Caki2 (cell line): ENCODE results near the gene NDOR1. TPM values are rescaled to one million over a fixed set of nuclear protein-coding genes. Genes with fewer than 3 reads are reported as not detected.

Experiments used
- DNase-seq: peaks from one replicate; pipeline ENCODE4 v3.0.0-alpha.2; 2015; ENCODE audit warnings: low read depth
- in situ Hi-C: cut with HindIII; loops from 2 replicates; pipeline ENCODE4 v1.10.0; 2016; ENCODE audit warnings: low sequenced_read_pairs, low pct_unique_long_range_greater_than_20kb, mixed read lengths
- total RNA-seq: library from RNA; depleted of rRNA; stranded (reverse); fragments of >200 nt; shearing (Covaris generic); gene quantifications from 2 replicates; pipeline ENCODE4 v1.2.3, GENCODE V29; 2014; ENCODE audit warnings: low replicate concordance

The NDOR1 gene
- total RNA-seq, 1 experiment from 2014 or later = 8.1 TPM

- in situ Hi-C loops = no loop called here
- no peak for DNase-seq
Measured at GRCh38 chr9:137244486-137245449, 39.3 kb downstream of the NDOR1 start.

- in situ Hi-C loops = no loop called here
- DNase-seq = no peak
Measured at GRCh38 chr9:137245450-137246421, 40.2 kb downstream of the NDOR1 start.

- in situ Hi-C loops = no loop called here
- DNase-seq = no peak
Measured at GRCh38 chr9:137247135-137247915, 41.8 kb downstream of the NDOR1 start.

GRCh38 chr9:137247916-137248175, 42.3 kb downstream of the NDOR1 start:
- in situ Hi-C loops = no loop called here
- no peak for DNase-seq

- DNase-seq = no peak
- in situ Hi-C loops = no loop called here
Measured at GRCh38 chr9:137250329-137251193, 45.1 kb downstream of the NDOR1 start.

- DNase-seq = no peak
- in situ Hi-C loops = no loop called here
Measured at GRCh38 chr9:137251194-137251461, 45.6 kb downstream of the NDOR1 start, which contains the start of gene STPG3. Gene STPG3 (plus strand): TSS chr9:137251286. CDS start chr9:137251287, 1 bp downstream.

- DNase-seq = no peak
- in situ Hi-C loops = no loop called here
Measured at GRCh38 chr9:137251490-137252268, 46.2 kb downstream of the NDOR1 start.

- no peak for DNase-seq
- in situ Hi-C loops = no loop called here
Measured at GRCh38 chr9:137252555-137253506, 47.3 kb downstream of the NDOR1 start.

- DNase-seq = no peak
- in situ Hi-C loops = no loop called here
Measured at GRCh38 chr9:137253717-137254623, 48.5 kb downstream of the NDOR1 start.

GRCh38 chr9:137254624-137255447, 49.3 kb downstream of the NDOR1 start, which contains the start of gene NELFB:
Gene NELFB (plus strand): TSS chr9:137255327.
- in situ Hi-C loops = no loop called here
- DNase-seq = peak; percentile 80

GRCh38 chr9:137255448-137256114, 50.1 kb downstream of the NDOR1 start:
- DNase-seq = peak; percentile 35
- in situ Hi-C loops = no loop called here

- no peak for DNase-seq
- in situ Hi-C loops = no loop called here
Measured at GRCh38 chr9:137256362-137256761, 50.9 kb downstream of the NDOR1 start.

GRCh38 chr9:137256856-137257255, 51.4 kb downstream of the NDOR1 start:
- in situ Hi-C loops = no loop called here
- no peak for DNase-seq
